ENCODE data around the gene CLIC6.

CLIC6 gene

GRCh38 chr21:34745557-34746255, 76.9 kb downstream of the CLIC6 start (continued):
- no peak for TF ChIP-seq PRDM10 (tag by site-specific recombination; IDR thresholded peaks at IDR 0.05)

GRCh38 chr21:34748862-34749261, 80.1 kb downstream of the CLIC6 start:
- H3K36me3 ChIP-seq (ENCODE audit: control insufficient read depth in 2 of 2, insufficient read depth in 1 of 2, low read length in 2 of 2) = no peaks in the 10 kb centered on the region
- no peaks in the 10 kb centered on the region for H3K9me3 ChIP-seq (ENCODE audit: control insufficient read depth, insufficient read depth, low read depth, low read length)
- no peak overlapping the region for H3K4me3 ChIP-seq (ENCODE audit: low read depth, low read length)
- POLR2A ChIA-PET = no interaction called here
- no peaks in the 10 kb centered on the region for H3K4me1 ChIP-seq (ENCODE audit: control insufficient read depth, insufficient read depth, low read length)
- H3K27ac ChIP-seq (ENCODE audit: extremely low read depth, low read depth, low read length) = no peak overlapping the region
- CTCF ChIA-PET = interaction anchor here (0.6 kb wide), 1 partner anchor 1588 kb away, joined by 3 read pairs; no protein-coding TSS in a partner anchor
- TF ChIP-seq ZSCAN30 (tag by site-specific recombination; IDR thresholded peaks at IDR 0.05) = no peak
- TF ChIP-seq PRDM4 (tag by site-specific recombination; IDR thresholded peaks at IDR 0.05) = no peak
- no peak for TF ChIP-seq ZNF148 (tag by site-specific recombination; IDR thresholded peaks at IDR 0.05; ENCODE audit: borderline replicate concordance)
- TF ChIP-seq ZNF416 (tag by site-specific recombination; IDR thresholded peaks at IDR 0.05) = no peak
- TF ChIP-seq ZNF366 (tag by site-specific recombination; conservative IDR thresholded peaks at IDR 0.05) = no peak
- TF ChIP-seq ZNF138 (tag by site-specific recombination; IDR thresholded peaks at IDR 0.05; ENCODE audit: borderline replicate concordance) = no peak
- no peak for TF ChIP-seq PRDM6 (tag by site-specific recombination; IDR thresholded peaks at IDR 0.05)
- TF ChIP-seq ZNF423 (tag by site-specific recombination; IDR thresholded peaks at IDR 0.05) = no peak
- no peak for TF ChIP-seq ZNF837 (tag by site-specific recombination; IDR thresholded peaks at IDR 0.05)
- no peak for TF ChIP-seq GLIS1 (tag by site-specific recombination; IDR thresholded peaks at IDR 0.05)
- TF ChIP-seq ZNF157 (tag by site-specific recombination; IDR thresholded peaks at IDR 0.05) = no peak
- TF ChIP-seq GLIS2 (tag by site-specific recombination; IDR thresholded peaks at IDR 0.05) = no peak
- TF ChIP-seq ZNF214 (tag by site-specific recombination; IDR thresholded peaks at IDR 0.05; ENCODE audit: borderline replicate concordance) = no peak
- TF ChIP-seq ZNF335 (tag by site-specific recombination; conservative IDR thresholded peaks at IDR 0.05) = no peak
- no peak for TF ChIP-seq ZNF510 (tag by site-specific recombination; IDR thresholded peaks at IDR 0.05; ENCODE audit: insufficient replicate concordance)
- no peak for TF ChIP-seq REST (tag by site-specific recombination; IDR thresholded peaks at IDR 0.05)
- TF ChIP-seq ZNF777 (tag by site-specific recombination; IDR thresholded peaks at IDR 0.05; ENCODE audit: borderline replicate concordance) = no peak
- TF ChIP-seq ZNF26 (tag by site-specific recombination; IDR thresholded peaks at IDR 0.05) = no peak
- TF ChIP-seq ZEB2 (tag by site-specific recombination; IDR thresholded peaks at IDR 0.05) = no peak

All from HEK293 (cell line).